Measurements from ENCODE around the gene ADRB2. TPM values are rescaled to one million over a fixed set of nuclear protein-coding genes. Genes with fewer than 3 reads are reported as not detected.

The ADRB2 gene
- total RNA-seq, 1 donor from 2014 or later, result not detected

- Mint-ChIP-seq H3K4me3 (ENCODE audit: unreplicated experiment) (no peak overlapping the region), H3K9me3 (ENCODE audit: unreplicated experiment) (no peaks in the 10 kb centered on the region), H3K27me3 (ENCODE audit: unreplicated experiment) (no peaks in the 10 kb centered on the region), H3K36me3 (ENCODE audit: unreplicated experiment) (no peaks in the 10 kb centered on the region), H3K4me1 (ENCODE audit: low read depth, unreplicated experiment) (no peaks in the 10 kb centered on the region), H3K27ac (ENCODE audit: unreplicated experiment) (no peak overlapping the region)
- no peak for DNase-seq
- TF ChIP-seq, protein P1, sequence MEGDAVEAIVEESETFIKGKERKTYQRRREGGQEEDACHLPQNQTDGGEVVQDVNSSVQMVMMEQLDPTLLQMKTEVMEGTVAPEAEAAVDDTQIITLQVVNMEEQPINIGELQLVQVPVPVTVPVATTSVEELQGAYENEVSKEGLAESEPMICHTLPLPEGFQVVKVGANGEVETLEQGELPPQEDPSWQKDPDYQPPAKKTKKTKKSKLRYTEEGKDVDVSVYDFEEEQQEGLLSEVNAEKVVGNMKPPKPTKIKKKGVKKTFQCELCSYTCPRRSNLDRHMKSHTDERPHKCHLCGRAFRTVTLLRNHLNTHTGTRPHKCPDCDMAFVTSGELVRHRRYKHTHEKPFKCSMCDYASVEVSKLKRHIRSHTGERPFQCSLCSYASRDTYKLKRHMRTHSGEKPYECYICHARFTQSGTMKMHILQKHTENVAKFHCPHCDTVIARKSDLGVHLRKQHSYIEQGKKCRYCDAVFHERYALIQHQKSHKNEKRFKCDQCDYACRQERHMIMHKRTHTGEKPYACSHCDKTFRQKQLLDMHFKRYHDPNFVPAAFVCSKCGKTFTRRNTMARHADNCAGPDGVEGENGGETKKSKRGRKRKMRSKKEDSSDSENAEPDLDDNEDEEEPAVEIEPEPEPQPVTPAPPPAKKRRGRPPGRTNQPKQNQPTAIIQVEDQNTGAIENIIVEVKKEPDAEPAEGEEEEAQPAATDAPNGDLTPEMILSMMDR (IDR thresholded peaks at IDR 0.05; ENCODE audit: partially characterized antibody, unreplicated experiment), result no peak
Observed at GRCh38 chr5:148857474-148857873, 31.1 kb downstream of the ADRB2 start.

- Mint-ChIP-seq H3K4me3 (ENCODE audit: unreplicated experiment) (no peak overlapping the region), H3K4me1 (ENCODE audit: low read depth, unreplicated experiment) (no peaks in the 10 kb centered on the region), H3K27ac (ENCODE audit: unreplicated experiment) (no peak overlapping the region), H3K27me3 (ENCODE audit: unreplicated experiment) (no peaks in the 10 kb centered on the region), H3K36me3 (ENCODE audit: unreplicated experiment) (no peaks in the 10 kb centered on the region), H3K9me3 (ENCODE audit: unreplicated experiment) (no peaks in the 10 kb centered on the region)
- DNase-seq, result no peak
- TF ChIP-seq, protein P1 (IDR thresholded peaks at IDR 0.05; ENCODE audit: partially characterized antibody, unreplicated experiment), result no peak
Observed at GRCh38 chr5:148858106-148858505, 31.7 kb downstream of the ADRB2 start.

- Mint-ChIP-seq H3K9me3 (ENCODE audit: unreplicated experiment) (no peaks in the 10 kb centered on the region), H3K36me3 (ENCODE audit: unreplicated experiment) (no peaks in the 10 kb centered on the region), H3K4me1 (ENCODE audit: low read depth, unreplicated experiment) (no peaks in the 10 kb centered on the region), H3K27me3 (ENCODE audit: unreplicated experiment) (no peaks in the 10 kb centered on the region), H3K4me3 (ENCODE audit: unreplicated experiment) (no peak overlapping the region), H3K27ac (ENCODE audit: unreplicated experiment) (no peak overlapping the region)
- no peak for DNase-seq
- TF ChIP-seq, protein P1 (IDR thresholded peaks at IDR 0.05; ENCODE audit: partially characterized antibody, unreplicated experiment), result no peak
Observed at GRCh38 chr5:148858547-148858946, 32.1 kb downstream of the ADRB2 start.

DNA sequence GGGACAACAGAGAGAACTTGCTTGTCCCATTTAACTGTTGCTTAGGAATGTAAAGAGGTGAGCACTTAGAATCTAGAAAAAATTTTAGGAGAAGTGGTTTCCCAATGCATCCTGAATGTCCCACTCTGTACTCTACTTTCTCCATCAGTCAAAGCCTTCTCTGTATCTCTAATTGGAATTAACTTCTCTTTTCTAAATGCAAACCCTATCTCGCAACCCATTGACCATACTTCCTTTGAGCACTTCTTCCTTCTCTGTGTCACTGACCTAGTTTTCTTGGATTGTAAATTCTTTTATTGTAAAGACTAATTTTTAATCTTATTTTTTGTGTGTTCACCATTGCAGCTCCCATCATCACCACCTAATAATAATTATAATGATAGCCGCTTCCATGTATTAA is 33.3 kb downstream of the ADRB2 start:
- no peaks in the 10 kb centered on the region for H3K9me3 Mint-ChIP-seq (ENCODE audit: unreplicated experiment)
- no peak overlapping the region for H3K27ac Mint-ChIP-seq (ENCODE audit: unreplicated experiment)
- H3K4me1 Mint-ChIP-seq (ENCODE audit: low read depth, unreplicated experiment), result no peaks in the 10 kb centered on the region
- no peak for DNase-seq
- H3K27me3 Mint-ChIP-seq (ENCODE audit: unreplicated experiment), result peaks cover 4% of the 10 kb centered on the region
- no peak overlapping the region for H3K4me3 Mint-ChIP-seq (ENCODE audit: unreplicated experiment)
- no peaks in the 10 kb centered on the region for H3K36me3 Mint-ChIP-seq (ENCODE audit: unreplicated experiment)
- TF ChIP-seq, protein P1 (IDR thresholded peaks at IDR 0.05; ENCODE audit: partially characterized antibody, unreplicated experiment), result no peak

DNA sequence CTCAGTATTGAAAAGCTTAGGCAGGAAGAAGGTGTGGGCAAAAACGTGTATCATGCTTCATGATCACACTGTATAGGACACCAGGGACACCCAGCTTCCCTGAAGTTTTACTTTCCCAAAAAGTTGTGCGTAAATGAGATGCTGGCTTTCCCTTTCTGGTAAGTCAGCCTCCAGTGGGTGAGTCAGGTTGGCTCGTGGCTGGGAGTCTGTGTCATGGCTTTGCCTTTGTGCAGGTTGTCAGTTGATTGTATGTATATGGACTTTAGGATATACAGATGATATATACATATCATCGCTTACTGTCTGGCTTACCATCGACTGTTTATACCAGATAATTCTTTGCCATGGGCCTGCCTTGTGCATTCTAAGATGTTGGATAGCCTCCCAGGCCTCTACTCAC is 34.2 kb downstream of the ADRB2 start:
- H3K4me3 Mint-ChIP-seq (ENCODE audit: unreplicated experiment), result no peak overlapping the region
- no peaks in the 10 kb centered on the region for H3K36me3 Mint-ChIP-seq (ENCODE audit: unreplicated experiment)
- TF ChIP-seq, protein P1 (IDR thresholded peaks at IDR 0.05; ENCODE audit: partially characterized antibody, unreplicated experiment), result no peak
- no peak for DNase-seq
- no peaks in the 10 kb centered on the region for H3K9me3 Mint-ChIP-seq (ENCODE audit: unreplicated experiment)
- no peaks in the 10 kb centered on the region for H3K4me1 Mint-ChIP-seq (ENCODE audit: low read depth, unreplicated experiment)
- H3K27ac Mint-ChIP-seq (ENCODE audit: unreplicated experiment), result no peak overlapping the region
- peaks cover 4% of the 10 kb centered on the region for H3K27me3 Mint-ChIP-seq (ENCODE audit: unreplicated experiment)

All from glutamatergic neuron (in vitro differentiated cells).